OCI-LY1 (cell line): ENCODE results near the gene SMURF2.

Experiments
- H2AFZ ChIP-seq: fragments of 200-600 bp; sonication (generic), shearing (Covaris generic); 2 replicates; pipeline ENCODE4 v1.6.0; 2014; ENCODE audit warnings: antibody characterized with exemption, mild to moderate bottlenecking, low read length
- H3F3A ChIP-seq: fragments of 200-600 bp; sonication (generic), shearing (Covaris generic); 2 replicates; pipeline ENCODE4 v1.6.0; 2014; ENCODE audit warnings: mild to moderate bottlenecking, antibody characterized with exemption, low read length, moderate library complexity; ENCODE audit not compliant: insufficient read depth
- H3K27ac ChIP-seq: fragments of 200-600 bp; sonication (generic); 2 replicates; pipeline ENCODE4 v1.5.1; 2014; ENCODE audit warnings: low read length, mixed run types, mild to moderate bottlenecking, low read depth; ENCODE audit not compliant: poor library complexity, severe bottlenecking
- H3K27me3 ChIP-seq: fragments of 200-600 bp; sonication (generic); 2 replicates; pipeline ENCODE4 v1.6.0; 2014; ENCODE audit warnings: antibody characterized with exemption, mild to moderate bottlenecking, low read length, moderate library complexity; ENCODE audit not compliant: insufficient read depth
- H3K36me3 ChIP-seq: fragments of 200-600 bp; sonication (generic); 2 replicates; pipeline ENCODE4 v1.6.1; 2014; ENCODE audit warnings: mild to moderate bottlenecking, antibody characterized with exemption, low read length, moderate library complexity, mixed read lengths; ENCODE audit not compliant: insufficient read depth
- H3K4me1 ChIP-seq: fragments of 200-600 bp; sonication (generic); 2 replicates; pipeline ENCODE4 v1.5.1; 2014; ENCODE audit warnings: mild to moderate bottlenecking, low read length, moderate library complexity; ENCODE audit not compliant: insufficient read depth, severe bottlenecking
- H3K4me2 ChIP-seq: fragments of 200-600 bp; sonication (generic), shearing (Covaris generic); 2 replicates; pipeline ENCODE4 v1.6.1; 2014; ENCODE audit warnings: low read length
- H3K4me3 ChIP-seq: fragments of 200-600 bp; sonication (generic); 2 replicates; pipeline ENCODE4 v1.5.1; 2014; ENCODE audit warnings: low read length, low read depth, mild to moderate bottlenecking, mixed read lengths; ENCODE audit not compliant: poor library complexity, severe bottlenecking
- H3K79me2 ChIP-seq: fragments of 200-600 bp; shearing (Covaris generic); 2 replicates; pipeline ENCODE4 v1.6.1; 2016; ENCODE audit warnings: mixed run types, low read length, mixed read lengths; ENCODE audit not compliant: insufficient read depth
- H3K9ac ChIP-seq: fragments of 200-600 bp; sonication (generic), shearing (Covaris generic); 2 replicates; pipeline ENCODE4 v1.6.1; 2014; ENCODE audit warnings: mild to moderate bottlenecking, low read length, mixed read lengths
- H3K9me2 ChIP-seq: fragments of 200-600 bp; sonication (generic), shearing (Covaris generic); 2 replicates; pipeline ENCODE4 v1.6.1; 2014; ENCODE audit warnings: low read depth, mild to moderate bottlenecking, low read length, mixed read lengths
- H3K9me3 ChIP-seq: fragments of 200-600 bp; shearing (Covaris generic); 2 replicates; pipeline ENCODE4 v1.6.1; 2014; ENCODE audit warnings: low read length, mixed read lengths
- H4K20me1 ChIP-seq: fragments of 200-600 bp; sonication (generic), shearing (Covaris generic); 2 replicates; pipeline ENCODE4 v1.6.0; 2016; ENCODE audit warnings: mild to moderate bottlenecking, low read length; ENCODE audit not compliant: insufficient read depth
- EZH2 ChIP-seq: fragments of 200-600 bp; sonication (generic), shearing (Covaris generic); IDR thresholded peaks from 2 replicates; pipeline ENCODE4 v1.8.0; 2017; ENCODE audit warnings: borderline replicate concordance, mixed run types, mild to moderate bottlenecking, antibody characterized with exemption, low read length, moderate library complexity, mixed read lengths
- TF ChIP-seq, protein P1 (sequence below): fragments of 200-600 bp; sonication (generic), shearing (Covaris generic); IDR thresholded peaks from 2 replicates; pipeline ENCODE4 v1.5.1; 2017; ENCODE audit warnings: mild to moderate bottlenecking, antibody characterized with exemption, low read length, moderate library complexity, mixed read lengths

SMURF2 gene

DNA sequence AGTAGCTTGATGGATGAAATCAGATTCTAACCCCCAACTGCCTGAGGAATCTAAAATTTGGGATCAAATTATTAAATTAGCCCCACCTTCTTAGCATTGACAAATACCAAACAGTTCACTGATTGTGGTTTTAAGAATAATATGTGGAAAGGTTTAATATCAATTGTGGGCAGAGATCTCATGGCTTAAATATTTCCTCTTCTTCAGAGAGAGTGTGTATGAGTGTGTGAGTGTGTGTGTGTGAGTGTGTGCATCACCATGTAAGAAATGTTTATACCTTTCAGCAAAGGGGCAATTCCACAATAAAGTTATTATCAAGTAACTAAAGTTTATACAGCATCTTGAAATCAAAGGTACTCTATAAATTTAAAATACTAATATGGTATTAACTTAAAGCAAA lies 3.2 kb downstream of the SMURF2 start:
- H3K79me2 ChIP-seq = peaks cover 36% of the 10 kb centered on the region
- peaks cover 21% of the 10 kb centered on the region for H3K4me1 ChIP-seq
- peaks cover 4% of the 10 kb centered on the region; the same call in 1 of the 2 replicates for H3F3A ChIP-seq
- no peak overlapping the region for H3K27ac ChIP-seq
- H3K4me2 ChIP-seq = no peak overlapping the region
- TF ChIP-seq, protein P1, sequence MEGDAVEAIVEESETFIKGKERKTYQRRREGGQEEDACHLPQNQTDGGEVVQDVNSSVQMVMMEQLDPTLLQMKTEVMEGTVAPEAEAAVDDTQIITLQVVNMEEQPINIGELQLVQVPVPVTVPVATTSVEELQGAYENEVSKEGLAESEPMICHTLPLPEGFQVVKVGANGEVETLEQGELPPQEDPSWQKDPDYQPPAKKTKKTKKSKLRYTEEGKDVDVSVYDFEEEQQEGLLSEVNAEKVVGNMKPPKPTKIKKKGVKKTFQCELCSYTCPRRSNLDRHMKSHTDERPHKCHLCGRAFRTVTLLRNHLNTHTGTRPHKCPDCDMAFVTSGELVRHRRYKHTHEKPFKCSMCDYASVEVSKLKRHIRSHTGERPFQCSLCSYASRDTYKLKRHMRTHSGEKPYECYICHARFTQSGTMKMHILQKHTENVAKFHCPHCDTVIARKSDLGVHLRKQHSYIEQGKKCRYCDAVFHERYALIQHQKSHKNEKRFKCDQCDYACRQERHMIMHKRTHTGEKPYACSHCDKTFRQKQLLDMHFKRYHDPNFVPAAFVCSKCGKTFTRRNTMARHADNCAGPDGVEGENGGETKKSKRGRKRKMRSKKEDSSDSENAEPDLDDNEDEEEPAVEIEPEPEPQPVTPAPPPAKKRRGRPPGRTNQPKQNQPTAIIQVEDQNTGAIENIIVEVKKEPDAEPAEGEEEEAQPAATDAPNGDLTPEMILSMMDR = no peak
- no peak for TF ChIP-seq EZH2
- H3K36me3 ChIP-seq = no peaks in the 10 kb centered on the region; the same call in 1 of the 2 replicates
- H3K27me3 ChIP-seq = no peaks in the 10 kb centered on the region
- no peak overlapping the region for H2AFZ ChIP-seq
- H3K9ac ChIP-seq = no peak overlapping the region
- H3K9me3 ChIP-seq = peaks cover 9% of the 10 kb centered on the region; the same call in 1 of the 2 replicates
- no peak overlapping the region for H3K4me3 ChIP-seq
- no peaks in the 10 kb centered on the region for H4K20me1 ChIP-seq
- H3K9me2 ChIP-seq = no peaks in the 10 kb centered on the region

- H3K4me3 ChIP-seq = no peak overlapping the region
- no peak overlapping the region for H3K27ac ChIP-seq
- peaks cover 9% of the 10 kb centered on the region; the same call in 1 of the 2 replicates for H3K9me3 ChIP-seq
- H3K9me2 ChIP-seq = no peaks in the 10 kb centered on the region
- no peaks in the 10 kb centered on the region for H3K27me3 ChIP-seq
- peaks cover 6% of the 10 kb centered on the region; the same call in 1 of the 2 replicates for H3F3A ChIP-seq
- no peak overlapping the region for H3K4me2 ChIP-seq
- peaks cover 46% of the 10 kb centered on the region for H3K79me2 ChIP-seq
- no peak overlapping the region for H3K9ac ChIP-seq
- H3K4me1 ChIP-seq = peaks cover 15% of the 10 kb centered on the region
- no peaks in the 10 kb centered on the region for H4K20me1 ChIP-seq
- H2AFZ ChIP-seq = no peak overlapping the region
- H3K36me3 ChIP-seq = no peaks in the 10 kb centered on the region; the same call in 1 of the 2 replicates
- no peak for TF ChIP-seq EZH2
- TF ChIP-seq, protein P1 = no peak
Measured at GRCh38 chr17:64657610-64658125, 4.4 kb downstream of the SMURF2 start.

GRCh38 chr17:64655704-64656103 lies 6.4 kb downstream of the SMURF2 start:
- TF ChIP-seq, protein P1 = no peak
- TF ChIP-seq EZH2 = no peak
- Histone ChIP-seq H3K27me3 (no peaks in the 10 kb centered on the region), H3K4me1 (peaks cover 8% of the 10 kb centered on the region), H3K79me2 (peaks cover 46% of the 10 kb centered on the region), H3K9me2 (no peaks in the 10 kb centered on the region), H3F3A (peaks cover 6% of the 10 kb centered on the region; the same call in 1 of the 2 replicates), H4K20me1 (no peaks in the 10 kb centered on the region), H2AFZ (no peak overlapping the region), H3K36me3 (no peaks in the 10 kb centered on the region; the same call in 1 of the 2 replicates), H3K4me2 (no peak overlapping the region), H3K4me3 (no peak overlapping the region), H3K27ac (no peak overlapping the region), H3K9ac (no peak overlapping the region), H3K9me3 (peaks cover 9% of the 10 kb centered on the region; the same call in 1 of the 2 replicates)
